Measurements from ENCODE around the gene TBRG1.

The TBRG1 gene

GRCh38 chr11:124612567-124613246 is 10.0 kb upstream of the TBRG1 start:
- DNase-seq = no peak

GRCh38 chr11:124618863-124619262 is 3.8 kb upstream of the TBRG1 start:
- no peak for DNase-seq

- DNase-seq = peak; percentile 41
Observed at GRCh38 chr11:124623861-124624525, 1.3 kb downstream of the TBRG1 start.

GRCh38 chr11:124625504-124626168 is 3.0 kb downstream of the TBRG1 start:
- DNase-seq = no peak

- no peak for DNase-seq
Observed at GRCh38 chr11:124627546-124627945, 4.9 kb downstream of the TBRG1 start.

GRCh38 chr11:124629961-124630360 is 7.3 kb downstream of the TBRG1 start:
- DNase-seq = no peak

GRCh38 chr11:124633355-124633754 is 10.7 kb downstream of the TBRG1 start:
- DNase-seq = no peak

GRCh38 chr11:124635932-124636331 is 13.3 kb downstream of the TBRG1 start:
- no peak for DNase-seq

- no peak for DNase-seq
Observed at GRCh38 chr11:124638500-124638899, 15.8 kb downstream of the TBRG1 start.

- DNase-seq = no peak
Observed at GRCh38 chr11:124639186-124639585, 16.5 kb downstream of the TBRG1 start.

GRCh38 chr11:124640666-124641065 is 18.0 kb downstream of the TBRG1 start:
- DNase-seq = peak; percentile 8

GRCh38 chr11:124642628-124643027 is 20.0 kb downstream of the TBRG1 start:
- DNase-seq = no peak

- no peak for DNase-seq
Observed at GRCh38 chr11:124643042-124643604, 20.5 kb downstream of the TBRG1 start.

- DNase-seq = peak; percentile 88
Observed at GRCh38 chr11:124643605-124644425, 21.2 kb downstream of the TBRG1 start.

- DNase-seq = peak; percentile 76
Observed at GRCh38 chr11:124644426-124645280, 22.0 kb downstream of the TBRG1 start.

- DNase-seq = no peak
Observed at GRCh38 chr11:124646148-124646547, 23.5 kb downstream of the TBRG1 start.

GRCh38 chr11:124648610-124649009 is 25.9 kb downstream of the TBRG1 start:
- DNase-seq = no peak

GRCh38 chr11:124656774-124657630 is 34.3 kb downstream of the TBRG1 start:
- peak; percentile 23 for DNase-seq

- DNase-seq = no peak
Observed at GRCh38 chr11:124657904-124658303, 35.2 kb downstream of the TBRG1 start.

- no peak for DNase-seq
Observed at GRCh38 chr11:124658501-124658900, 35.8 kb downstream of the TBRG1 start.

- DNase-seq = no peak
Observed at GRCh38 chr11:124658986-124659385, 36.3 kb downstream of the TBRG1 start.
